SH-SY5Y (cell line): ENCODE data around the gene MCF2L.

ENCODE experiments used
- GATA2 ChIP-seq: IDR thresholded peaks from 2 replicates; pipeline ENCODE4 v1.6.1; 2011; ENCODE audit warnings: mild to moderate bottlenecking, low read depth, low read length
- GATA3 ChIP-seq: IDR thresholded peaks from 2 replicates; pipeline ENCODE4 v1.6.1; 2011; ENCODE audit warnings: low read depth, mild to moderate bottlenecking, low read length, moderate library complexity

GRCh38 chr13:113090806-113091205 is 121.8 kb downstream of the MCF2L start:
- TF ChIP-seq GATA3 (no peak), GATA2 (no peak)
